ENCODE data around the gene MAP2K2. TPM values are rescaled to one million over a fixed set of nuclear protein-coding genes. Genes with fewer than 3 reads are reported as not detected.

The MAP2K2 gene
- total and polyA plus RNA-seq, 4 donors = 40.3 to 72.7 (median 54.1) TPM

GRCh38 chr19:4065430-4066175 lies 58.3 kb downstream of the MAP2K2 start:
- H3K27ac ChIP-seq (ENCODE audit: low read depth in 1 of 2, low read length in 2 of 2) = peak overlapping the region in 1 of 2 donors; percentile 93
- no peak overlapping the region for H3K9ac ChIP-seq (ENCODE audit: low read depth in 1 of 2, low read length in 2 of 2)
- H3K4me1 ChIP-seq (ENCODE audit: control insufficient read depth in 4 of 4, insufficient read depth in 4 of 4, low read length in 3 of 4) = peaks cover 21 to 42% (median 33%) of the 10 kb centered on the region in 4 donors
- no peaks in the 10 kb centered on the region for H3K27me3 ChIP-seq (ENCODE audit: control insufficient read depth in 4 of 4, insufficient read depth in 4 of 4, low read length in 3 of 4)
- WGBS = under 1% methylated on average over 98 of the region's 98 CpGs
- DNase-seq (ENCODE audit: low spot score) = peak; percentile 97
- no peaks in the 10 kb centered on the region for H3K9me3 ChIP-seq (ENCODE audit: control insufficient read depth in 4 of 4, low read length in 3 of 4)
- peak overlapping the region in 1 of 3 donors; percentile 99 for H3K4me3 ChIP-seq (ENCODE audit: low read depth in 1 of 3, low read length in 3 of 3)
- TF ChIP-seq HNF4G (IDR thresholded peaks at IDR 0.05) (no peak), EGR1 (IDR thresholded peaks at IDR 0.05; ENCODE audit: low read depth in 2 of 2) (no peak), SP1 (IDR thresholded peaks at IDR 0.05) (peak; percentile 34)
- peaks cover 0 to 4% (median 0%) of the 10 kb centered on the region in 4 donors for H3K36me3 ChIP-seq (ENCODE audit: control insufficient read depth in 4 of 4, insufficient read depth in 3 of 4, low read depth in 1 of 4, low read length in 3 of 4)

GRCh38 chr19:4064496-4065260 lies 59.2 kb downstream of the MAP2K2 start:
- DNase-seq (ENCODE audit: low spot score) = peak; percentile 61
- no peaks in the 10 kb centered on the region for H3K9me3 ChIP-seq (ENCODE audit: control insufficient read depth in 4 of 4, low read length in 3 of 4)
- H3K9ac ChIP-seq (ENCODE audit: low read depth in 1 of 2, low read length in 2 of 2) = peak overlapping the region; percentile 72 to 83
- no peak for TF ChIP-seq HNF4G (IDR thresholded peaks at IDR 0.05)
- TF ChIP-seq FOXA1 (IDR thresholded peaks at IDR 0.05) = no peak
- no peak for TF ChIP-seq MAX (IDR thresholded peaks at IDR 0.05)
- TF ChIP-seq ZBTB33 (IDR thresholded peaks at IDR 0.05) = no peak
- TF ChIP-seq EGR1 (IDR thresholded peaks at IDR 0.05; ENCODE audit: low read depth in 2 of 2) = no peak
- no peak for TF ChIP-seq SP1 (IDR thresholded peaks at IDR 0.05)
- TF ChIP-seq HNF4A (conservative IDR thresholded peaks at IDR 0.05) = no peak
- TF ChIP-seq CTCF (IDR thresholded peaks at IDR 0.05; ENCODE audit: low read depth, low read length, missing input control) = no peak
- TF ChIP-seq YY1 (IDR thresholded peaks at IDR 0.05) = no peak
- TF ChIP-seq GABPA (IDR thresholded peaks at IDR 0.05 in 1 of 2, conservative IDR thresholded peaks at IDR 0.05 in 1 of 2) = no peak
- TF ChIP-seq JUND (IDR thresholded peaks at IDR 0.05) = no peak
- no peak for TF ChIP-seq REST (IDR thresholded peaks at IDR 0.05)
- no peak for TF ChIP-seq NR2F2 (IDR thresholded peaks at IDR 0.05)
- TF ChIP-seq TAF1 (conservative IDR thresholded peaks at IDR 0.05) = no peak
- TF ChIP-seq FOXA2 (IDR thresholded peaks at IDR 0.05) = no peak
- no peak for TF ChIP-seq RAD21 (IDR thresholded peaks at IDR 0.05)
- TF ChIP-seq ATF3 (IDR thresholded peaks at IDR 0.05) = no peak
- no peak for TF ChIP-seq RXRA (IDR thresholded peaks at IDR 0.05)
- H3K4me1 ChIP-seq (ENCODE audit: control insufficient read depth in 4 of 4, insufficient read depth in 4 of 4, low read length in 3 of 4) = peaks cover 29 to 50% (median 41%) of the 10 kb centered on the region in 4 donors
- peaks cover 0 to 4% (median 0%) of the 10 kb centered on the region in 4 donors for H3K36me3 ChIP-seq (ENCODE audit: control insufficient read depth in 4 of 4, insufficient read depth in 3 of 4, low read depth in 1 of 4, low read length in 3 of 4)
- no peaks in the 10 kb centered on the region for H3K27me3 ChIP-seq (ENCODE audit: control insufficient read depth in 4 of 4, insufficient read depth in 4 of 4, low read length in 3 of 4)
- WGBS = under 1% methylated on average over 57 of the region's 57 CpGs
- H3K4me3 ChIP-seq (ENCODE audit: low read depth in 1 of 3, low read length in 3 of 3) = peak overlapping the region; percentile 73 to 95 (median 78)
- H3K27ac ChIP-seq (ENCODE audit: low read depth in 1 of 2, low read length in 2 of 2) = peak overlapping the region; percentile 86 to 94

Data from liver (tissue), 9 donors.